Measurements from ENCODE around the gene UVSSA. TPM values are rescaled to one million over a fixed set of nuclear protein-coding genes. Genes with fewer than 3 reads are reported as not detected.
"Not testable (repeated sequence)": the region's sequence is repeated elsewhere in the genome, so short reads cannot be mapped to it uniquely, and the experiment has no call there.

Gene UVSSA
- total RNA-seq, 1 donor: 11.0 TPM

DNA sequence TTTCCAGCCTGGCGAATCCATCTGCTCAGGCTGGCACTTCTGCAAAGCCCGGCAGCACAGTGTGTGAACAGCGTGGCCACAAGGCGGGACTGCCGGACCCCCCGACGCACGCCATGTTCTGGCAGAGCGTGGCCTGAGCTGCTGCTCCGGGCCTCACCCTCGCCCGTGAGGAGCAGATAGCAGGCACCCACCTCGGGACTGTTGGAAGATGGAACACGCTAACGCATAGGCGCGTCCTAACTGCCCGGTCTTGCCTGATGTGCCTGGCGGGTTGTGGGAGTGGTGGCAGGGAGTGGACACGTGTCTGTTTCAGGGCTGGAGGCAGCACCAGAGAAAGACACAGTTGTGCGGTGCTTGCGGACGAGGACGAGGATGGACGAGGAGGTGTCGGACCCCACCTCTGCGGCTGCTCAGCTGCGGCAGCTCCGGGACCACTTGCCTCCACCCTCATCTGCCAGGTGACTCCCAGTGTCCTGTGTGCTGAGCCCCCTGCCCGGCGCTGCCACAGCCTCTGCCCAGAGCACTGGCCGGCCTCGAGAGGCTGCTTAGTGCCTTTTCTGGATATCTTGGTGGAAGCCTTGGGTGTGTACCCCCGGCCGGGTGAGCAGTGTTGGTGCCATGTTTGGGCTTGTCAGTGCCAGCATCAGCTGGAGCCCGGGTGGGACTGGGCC lies 28.2 kb downstream of the UVSSA start:
- DNase-seq (ENCODE audit: low read depth in 2 of 3, low spot score in 2 of 3): no peak

DNA sequence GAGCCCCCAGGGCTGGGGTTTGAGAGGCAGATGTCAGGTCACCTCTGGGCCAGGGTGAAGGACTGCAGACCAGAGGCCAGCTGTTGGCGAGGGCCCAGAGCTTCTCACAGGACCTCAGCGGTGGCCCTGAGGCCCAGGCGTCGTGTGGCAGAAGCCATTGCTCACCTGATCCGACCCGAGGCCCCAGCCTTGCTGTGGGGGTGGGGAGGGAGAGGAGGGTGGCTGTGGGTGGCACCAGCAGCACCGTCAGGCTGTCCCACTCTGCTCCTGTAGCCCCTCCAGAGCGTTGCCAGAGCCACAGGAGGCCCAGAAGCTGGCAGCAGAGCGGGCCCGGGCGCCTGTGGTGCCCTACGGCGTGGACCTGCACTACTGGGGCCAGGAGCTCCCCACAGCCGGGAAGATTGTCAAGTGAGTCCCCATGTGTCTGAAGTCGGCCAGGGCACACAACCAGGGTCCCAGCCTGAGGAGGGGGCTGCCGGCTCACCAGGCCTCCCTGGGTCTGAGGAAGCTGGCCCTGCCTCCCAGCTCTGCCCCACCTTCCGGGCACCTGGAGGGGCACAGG lies 28.8 kb downstream of the UVSSA start:
- DNase-seq (ENCODE audit: low read depth in 2 of 3, low spot score in 2 of 3): no peak

DNA sequence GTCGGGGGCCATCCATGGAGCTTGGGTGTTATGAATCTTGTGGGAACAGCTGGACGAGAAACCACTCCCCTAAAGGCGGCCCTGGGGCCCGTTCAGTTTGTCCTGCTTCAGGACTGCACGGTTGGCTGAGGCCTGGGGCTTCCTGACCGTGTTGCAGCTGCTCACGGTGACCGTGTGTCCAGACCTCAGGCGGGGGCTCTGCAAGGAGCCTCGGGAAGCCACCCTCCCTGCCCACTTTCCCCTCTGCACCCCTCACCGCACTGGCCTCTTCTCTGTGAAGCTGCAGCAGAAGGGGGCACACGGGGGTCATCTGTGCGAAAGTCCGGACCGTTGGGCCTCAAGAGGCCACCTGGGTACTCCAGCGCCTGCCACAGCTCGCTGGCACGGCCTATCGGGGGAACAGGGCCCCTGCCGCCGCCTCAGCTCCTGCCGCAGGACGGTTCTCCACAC lies 29.4 kb downstream of the UVSSA start:
- no peak for DNase-seq (ENCODE audit: low read depth in 2 of 3, low spot score in 2 of 3)

DNA sequence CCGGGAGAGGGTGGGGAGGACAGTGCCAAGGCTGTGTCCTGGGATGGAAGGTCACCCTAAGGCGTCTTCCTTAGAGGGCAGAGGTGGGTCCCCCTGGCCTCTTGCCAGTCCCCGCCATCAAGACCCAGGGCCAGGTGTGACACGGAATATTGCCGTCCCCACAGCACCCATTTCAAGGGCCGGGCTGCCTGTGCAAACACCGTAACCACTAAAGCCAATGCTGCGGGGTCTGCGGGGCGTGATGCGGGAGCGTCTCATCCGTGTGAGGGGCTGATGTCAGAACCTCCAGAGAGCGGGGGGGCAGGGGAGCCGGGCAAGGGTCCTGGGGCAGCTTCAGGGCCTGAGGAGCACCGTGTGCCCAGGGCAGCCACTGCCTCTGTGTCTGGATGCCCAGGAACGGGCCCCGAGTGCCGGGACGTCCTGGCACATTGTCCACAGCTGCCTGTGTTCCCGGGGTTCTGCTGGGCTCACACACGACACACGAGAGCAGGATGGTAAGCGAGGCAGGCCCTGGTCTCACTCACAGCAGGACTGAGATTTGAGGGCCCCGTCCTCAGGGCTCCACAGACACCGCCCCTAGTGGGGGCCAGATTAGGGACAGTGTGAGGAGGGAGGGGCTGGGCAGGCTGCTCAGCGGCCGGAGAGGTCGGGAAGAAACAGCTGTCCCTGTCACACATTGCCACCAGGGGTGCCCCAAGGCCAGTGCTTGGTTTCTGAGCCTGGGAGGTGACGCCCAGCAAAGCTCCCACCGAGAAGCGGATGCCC lies 30.0 kb downstream of the UVSSA start:
- DNase-seq (ENCODE audit: low read depth in 2 of 3, low spot score in 2 of 3): no peak

DNA sequence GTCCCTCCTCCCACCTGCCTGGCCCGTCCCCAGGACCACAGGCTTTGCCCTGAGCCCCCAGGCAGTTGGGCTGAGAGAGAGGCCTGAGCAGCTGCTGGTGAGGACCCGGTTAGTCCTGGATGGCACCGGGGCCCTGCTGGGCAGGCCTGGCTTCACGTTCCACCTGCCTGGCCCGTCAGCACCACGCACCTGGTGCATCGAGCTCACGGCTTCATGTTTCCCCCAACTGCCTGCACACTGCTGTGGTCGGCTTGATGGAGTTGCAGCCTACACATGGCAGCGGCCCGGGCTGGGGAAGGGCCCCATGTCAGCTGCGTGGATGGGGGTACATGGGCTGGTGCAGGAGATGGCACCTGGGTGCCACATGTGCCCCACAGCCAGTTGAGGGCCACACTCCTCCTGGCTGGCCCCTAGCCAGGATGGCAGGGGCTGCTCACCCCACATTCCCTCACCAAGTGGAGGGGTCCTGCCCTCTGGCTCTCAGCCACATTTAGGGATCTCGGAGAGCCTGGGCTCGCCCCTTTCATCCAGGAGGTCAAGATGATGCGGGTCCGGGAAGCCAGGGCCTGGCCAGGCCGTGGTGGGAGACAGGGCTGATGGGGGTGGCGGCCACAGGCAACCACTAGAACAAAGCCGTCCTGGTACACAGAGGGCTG lies 30.7 kb downstream of the UVSSA start:
- DNase-seq (ENCODE audit: low read depth in 2 of 3, low spot score in 2 of 3): no peak

DNA sequence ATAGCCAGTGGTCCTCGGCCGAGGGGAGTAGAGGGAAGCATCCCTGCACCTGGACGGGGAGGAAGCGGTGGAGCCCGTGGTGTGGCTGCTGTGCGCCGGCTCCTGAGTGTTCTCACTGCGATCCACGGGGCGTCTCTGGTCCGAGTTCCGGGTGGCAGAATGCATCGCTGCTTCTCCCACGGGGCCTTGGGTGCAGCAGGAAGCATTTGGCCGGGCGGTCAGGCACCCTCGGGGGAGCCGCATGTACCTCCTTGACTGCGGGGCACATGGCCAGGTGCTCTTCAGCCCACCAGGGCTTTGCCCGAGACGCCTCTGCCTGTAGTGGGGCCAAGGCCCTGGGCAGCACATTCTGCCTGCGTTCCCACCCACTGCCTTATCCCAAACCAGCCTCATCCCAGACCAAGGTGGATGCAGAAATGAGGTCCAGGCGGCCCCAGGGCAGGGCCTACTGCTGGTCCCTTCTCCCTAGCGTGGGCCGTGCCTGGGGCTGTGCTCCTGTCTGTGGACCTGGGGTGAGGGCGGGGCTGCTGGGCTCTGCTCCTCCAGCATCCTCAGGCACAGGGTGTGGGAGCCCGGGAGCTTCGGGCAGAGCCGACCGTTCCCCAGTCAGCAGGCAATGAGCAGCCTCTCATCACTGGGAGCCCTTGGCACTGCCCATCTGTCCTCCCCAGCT lies 31.7 kb downstream of the UVSSA start:
- no peak for DNase-seq (ENCODE audit: low read depth in 2 of 3, low spot score in 2 of 3)

DNA sequence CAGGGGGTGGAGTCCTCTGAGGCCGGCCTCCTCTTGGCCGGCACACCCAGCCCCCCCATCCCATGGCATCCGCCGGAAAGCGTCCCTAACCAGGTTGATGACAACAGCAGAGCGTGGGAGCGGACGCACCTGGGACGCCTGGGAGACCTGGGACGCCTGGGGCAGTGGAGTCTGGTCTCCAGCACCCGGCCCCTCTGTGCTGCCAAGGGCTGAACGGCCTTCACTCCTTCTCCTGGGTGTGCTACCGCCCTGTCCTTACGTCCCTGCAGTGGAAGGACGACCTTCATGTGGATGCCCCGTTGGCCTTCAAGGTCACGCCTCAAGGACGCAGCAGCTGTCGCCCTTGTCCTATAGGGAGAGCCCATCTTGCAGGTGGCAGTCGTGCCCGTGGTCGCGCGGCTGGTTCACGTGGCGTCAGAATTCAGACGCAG lies 32.4 kb downstream of the UVSSA start:
- DNase-seq (ENCODE audit: low read depth in 2 of 3, low spot score in 2 of 3): no peak

DNA sequence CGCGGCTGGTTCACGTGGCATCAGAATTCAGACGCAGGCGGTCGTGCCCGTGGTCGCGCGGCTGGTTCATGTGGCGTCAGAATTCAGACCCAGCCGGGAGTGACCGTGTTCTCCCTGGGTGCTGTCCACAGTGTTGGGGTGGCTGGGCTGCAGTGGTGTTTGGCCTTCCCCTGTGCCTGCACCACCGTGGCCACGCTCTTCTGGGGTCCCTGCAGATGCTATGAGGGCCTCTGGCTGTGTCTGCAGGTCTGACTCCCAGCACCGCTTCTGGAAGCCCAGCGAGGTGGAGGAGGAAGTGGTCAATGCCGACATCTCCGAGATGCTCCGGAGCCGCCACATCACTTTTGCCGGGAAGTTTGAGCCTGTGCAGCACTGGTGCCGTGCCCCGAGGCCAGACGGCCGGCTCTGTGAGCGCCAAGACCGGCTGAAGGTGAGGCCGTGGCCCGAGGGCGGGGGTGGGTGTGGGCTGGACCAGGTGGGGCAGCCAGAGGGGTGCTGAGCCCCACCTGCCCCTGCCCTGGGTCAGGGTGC lies 32.9 kb downstream of the UVSSA start:
- no peak for DNase-seq (ENCODE audit: low read depth in 2 of 3, low spot score in 2 of 3)

DNA sequence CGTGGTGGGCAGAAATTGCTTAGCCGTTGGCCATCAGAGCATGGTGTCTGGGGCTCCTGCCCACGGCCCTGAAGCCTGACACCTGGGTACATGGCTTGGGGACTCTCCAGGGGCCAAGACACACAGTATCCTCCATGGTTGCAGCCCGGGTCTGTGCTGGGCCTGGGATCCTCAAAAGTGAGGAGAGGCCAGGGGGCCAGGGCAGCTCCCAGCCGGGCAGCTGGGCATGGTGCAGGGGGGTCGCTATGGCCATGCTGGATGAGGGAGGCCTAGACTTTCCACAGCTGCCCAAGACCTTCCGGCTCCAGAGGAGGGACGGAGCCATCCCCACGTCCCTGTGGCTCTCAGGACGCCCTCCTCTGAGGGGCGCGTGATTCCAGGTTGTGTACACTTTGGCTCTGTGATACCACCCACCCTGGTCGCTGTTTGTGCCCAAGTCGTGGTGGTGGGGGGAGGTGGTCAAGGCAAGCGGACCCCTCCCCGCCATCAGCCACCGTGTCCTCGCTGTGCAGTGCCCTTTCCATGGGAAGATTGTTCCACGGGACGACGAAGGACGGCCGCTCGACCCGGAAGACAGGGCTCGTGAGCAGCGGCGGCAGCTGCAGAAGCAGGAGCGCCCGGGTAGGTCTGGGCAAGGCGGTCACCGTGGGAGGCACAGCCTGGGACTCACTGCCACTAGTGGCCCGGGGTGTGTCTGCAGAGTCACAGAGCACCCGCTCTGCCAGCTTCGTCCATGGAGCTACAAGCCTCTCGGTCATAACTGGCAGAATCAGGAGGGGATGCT lies 33.6 kb downstream of the UVSSA start:
- no peak for DNase-seq (ENCODE audit: low read depth in 2 of 3, low spot score in 2 of 3)

DNA sequence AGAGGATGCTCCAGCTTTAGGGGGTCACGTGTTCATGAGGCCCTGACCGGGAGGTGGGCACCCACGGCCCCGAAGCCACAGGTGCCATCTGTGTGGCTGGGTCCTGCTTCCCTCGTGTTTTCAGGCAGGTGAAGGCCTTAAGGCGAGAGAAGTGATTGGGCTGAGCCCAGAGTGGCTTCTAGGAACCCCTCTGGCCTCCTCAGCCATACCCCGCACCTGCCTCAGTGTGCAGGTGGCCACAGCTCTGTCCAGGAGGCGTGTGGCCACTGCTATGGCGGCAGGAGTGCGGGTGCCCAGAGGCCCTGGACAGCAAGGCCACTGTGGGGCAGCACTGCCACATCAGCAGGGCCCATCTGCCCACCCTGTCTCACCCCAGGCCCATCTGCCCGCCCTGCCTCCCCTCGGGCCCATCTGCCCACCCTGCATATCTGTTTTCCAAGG lies 34.2 kb downstream of the UVSSA start:
- no peak for DNase-seq (ENCODE audit: low read depth in 2 of 3, low spot score in 2 of 3)

DNA sequence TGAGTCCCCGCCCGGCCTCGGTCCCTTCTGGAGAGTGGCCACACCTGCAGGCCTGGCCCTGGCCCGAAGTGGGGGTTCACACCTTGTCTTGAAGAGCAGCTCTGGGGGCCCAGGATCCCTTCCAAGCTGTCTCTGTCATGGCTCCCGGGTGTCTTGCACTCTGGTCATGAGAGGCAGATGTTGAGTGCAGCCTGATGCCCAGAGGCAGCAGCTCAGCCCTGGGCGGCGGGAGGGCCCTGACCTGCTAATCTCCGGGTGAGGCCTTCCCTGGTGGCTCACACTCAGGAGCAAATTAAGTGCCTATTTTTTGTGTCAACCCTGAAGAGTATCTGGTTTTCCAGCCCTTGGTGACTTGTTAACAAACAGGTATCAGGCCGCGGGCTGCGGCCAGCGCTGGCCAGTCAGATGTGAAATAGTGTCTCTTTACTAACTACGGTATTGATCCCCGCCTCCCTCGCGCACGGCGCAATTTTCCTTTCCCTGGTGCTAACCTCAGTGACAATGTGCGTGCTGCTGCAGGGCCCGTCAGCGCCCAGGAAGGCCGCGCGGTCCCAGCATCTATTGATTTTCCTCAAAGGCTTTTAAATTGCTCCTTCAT lies 35.0 kb downstream of the UVSSA start:
- no peak for DNase-seq (ENCODE audit: low read depth in 2 of 3, low spot score in 2 of 3)

DNA sequence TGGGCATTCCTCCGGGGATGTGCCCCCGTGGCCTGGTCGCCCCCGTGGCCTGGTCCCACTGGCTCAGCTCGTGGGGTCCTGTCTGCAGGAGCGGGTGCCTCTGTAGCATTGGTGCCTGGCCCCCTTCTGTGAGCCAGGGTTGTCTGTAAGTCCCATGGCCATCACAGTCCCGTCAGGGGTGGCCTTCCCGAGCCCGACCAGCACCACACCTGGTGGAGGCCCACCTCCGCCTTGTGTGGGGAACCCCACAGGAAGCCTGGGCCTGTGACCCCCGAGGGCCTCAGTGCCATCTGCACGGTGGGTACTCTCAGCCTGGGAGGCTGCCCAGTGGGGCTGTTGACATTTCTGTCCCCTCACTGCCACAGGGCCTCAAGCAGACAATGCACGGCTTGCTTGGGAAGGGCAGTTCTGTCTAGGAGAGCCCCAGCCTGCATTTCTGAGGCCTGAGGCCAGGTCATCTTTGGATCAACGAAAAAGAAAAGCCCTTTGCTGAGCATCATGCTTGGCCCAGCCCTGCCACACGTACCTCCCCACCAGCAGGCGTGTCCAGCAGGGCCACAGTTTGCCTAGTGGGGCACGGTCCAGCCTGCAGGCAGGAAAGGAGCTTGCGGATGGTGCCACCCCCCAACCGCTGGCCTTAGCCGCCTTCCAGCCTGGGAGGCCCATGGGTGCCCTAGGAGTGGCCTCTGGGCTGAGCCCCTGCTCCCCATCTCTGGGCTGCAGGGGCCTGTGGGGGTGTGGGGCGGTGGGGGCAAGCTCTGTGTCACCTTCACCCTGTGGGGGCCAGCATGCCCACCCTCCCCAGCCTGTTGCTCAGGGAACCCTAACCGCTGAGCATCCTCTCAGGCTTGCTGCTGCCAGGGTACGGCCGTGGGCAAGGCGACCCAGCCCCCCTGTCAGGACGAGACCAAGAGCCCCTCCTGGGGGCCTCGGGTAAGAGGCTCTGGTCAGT lies 36.0 kb downstream of the UVSSA start:
- DNase-seq (ENCODE audit: low read depth in 2 of 3, low spot score in 2 of 3): no peak

DNA sequence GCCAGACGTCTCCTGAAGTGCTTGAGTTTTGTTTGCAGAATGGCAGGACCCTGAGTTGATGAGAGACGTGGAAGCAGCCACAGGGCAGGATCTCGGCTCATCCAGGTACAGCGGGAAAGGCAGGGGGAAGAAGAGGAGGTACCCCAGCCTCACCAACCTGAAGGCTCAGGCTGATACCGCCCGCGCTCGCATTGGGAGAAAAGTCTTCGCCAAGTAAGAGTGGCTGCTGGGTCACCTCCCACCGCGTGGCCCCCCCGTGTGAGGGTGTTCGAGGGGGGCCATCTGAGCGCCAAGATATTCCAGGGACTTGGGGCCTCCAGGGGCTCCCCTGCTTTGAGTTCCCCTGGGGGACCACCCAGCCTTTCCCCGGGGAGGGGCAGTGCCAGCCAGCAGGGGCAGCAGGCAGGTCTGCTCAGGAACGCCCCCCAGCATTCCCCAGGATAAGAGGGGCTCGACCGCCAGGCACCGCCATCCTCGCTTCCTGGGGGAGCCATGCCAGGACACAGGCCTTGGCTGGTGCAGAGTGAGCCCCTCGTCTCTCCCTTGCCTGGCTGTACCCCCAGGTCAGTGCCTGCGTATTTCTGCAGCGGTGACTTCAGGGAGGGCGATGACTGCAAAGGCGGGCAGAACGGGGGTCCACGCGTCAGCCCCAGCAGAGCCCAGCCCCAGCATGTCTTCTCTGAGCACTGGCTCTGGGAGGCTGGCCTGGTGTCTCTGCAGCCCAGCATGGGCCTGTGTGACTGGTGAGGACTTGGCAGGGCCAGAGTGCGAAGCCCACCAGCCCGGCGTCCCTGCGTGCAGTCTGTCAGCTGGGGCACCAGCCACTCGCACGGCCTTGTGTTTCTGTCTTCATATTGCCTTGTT lies 37.0 kb downstream of the UVSSA start:
- DNase-seq (ENCODE audit: low read depth in 2 of 3, low spot score in 2 of 3): no peak

DNA sequence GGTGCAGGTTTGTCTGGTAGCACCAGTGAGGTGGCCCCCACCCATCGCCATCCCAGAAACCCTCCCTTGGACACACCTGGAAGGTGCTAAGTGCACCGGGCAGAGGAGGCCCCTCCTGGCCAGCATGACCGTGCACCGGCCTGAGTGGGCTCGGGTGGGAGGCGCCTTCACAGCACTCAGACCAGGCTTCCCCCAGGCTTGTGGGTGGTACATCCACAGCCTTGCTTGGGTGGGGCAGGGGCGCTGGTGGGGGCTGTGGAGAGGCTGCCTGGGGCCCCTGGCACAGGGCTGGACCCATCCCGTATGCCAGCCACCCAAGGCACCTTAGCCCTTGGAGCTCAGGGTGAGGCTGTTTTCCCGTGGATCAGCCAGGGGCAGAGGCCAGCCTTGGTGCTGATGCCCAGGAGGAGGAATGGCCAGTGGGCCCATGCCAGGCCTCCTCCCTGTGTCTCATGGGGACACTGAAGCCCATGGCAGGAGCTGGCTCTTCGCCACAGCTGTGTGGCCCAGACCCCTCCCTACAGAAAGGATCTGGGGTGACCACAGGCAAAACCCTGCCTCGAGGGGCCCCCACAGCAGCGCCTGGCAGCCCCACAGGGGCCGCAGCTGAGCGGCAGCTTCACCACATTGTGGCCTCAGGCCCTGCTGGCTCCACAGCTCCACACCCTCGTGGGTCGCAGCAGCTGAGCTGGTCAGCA lies 37.8 kb downstream of the UVSSA start:
- no peak for DNase-seq (ENCODE audit: low read depth in 2 of 3, low spot score in 2 of 3)

DNA sequence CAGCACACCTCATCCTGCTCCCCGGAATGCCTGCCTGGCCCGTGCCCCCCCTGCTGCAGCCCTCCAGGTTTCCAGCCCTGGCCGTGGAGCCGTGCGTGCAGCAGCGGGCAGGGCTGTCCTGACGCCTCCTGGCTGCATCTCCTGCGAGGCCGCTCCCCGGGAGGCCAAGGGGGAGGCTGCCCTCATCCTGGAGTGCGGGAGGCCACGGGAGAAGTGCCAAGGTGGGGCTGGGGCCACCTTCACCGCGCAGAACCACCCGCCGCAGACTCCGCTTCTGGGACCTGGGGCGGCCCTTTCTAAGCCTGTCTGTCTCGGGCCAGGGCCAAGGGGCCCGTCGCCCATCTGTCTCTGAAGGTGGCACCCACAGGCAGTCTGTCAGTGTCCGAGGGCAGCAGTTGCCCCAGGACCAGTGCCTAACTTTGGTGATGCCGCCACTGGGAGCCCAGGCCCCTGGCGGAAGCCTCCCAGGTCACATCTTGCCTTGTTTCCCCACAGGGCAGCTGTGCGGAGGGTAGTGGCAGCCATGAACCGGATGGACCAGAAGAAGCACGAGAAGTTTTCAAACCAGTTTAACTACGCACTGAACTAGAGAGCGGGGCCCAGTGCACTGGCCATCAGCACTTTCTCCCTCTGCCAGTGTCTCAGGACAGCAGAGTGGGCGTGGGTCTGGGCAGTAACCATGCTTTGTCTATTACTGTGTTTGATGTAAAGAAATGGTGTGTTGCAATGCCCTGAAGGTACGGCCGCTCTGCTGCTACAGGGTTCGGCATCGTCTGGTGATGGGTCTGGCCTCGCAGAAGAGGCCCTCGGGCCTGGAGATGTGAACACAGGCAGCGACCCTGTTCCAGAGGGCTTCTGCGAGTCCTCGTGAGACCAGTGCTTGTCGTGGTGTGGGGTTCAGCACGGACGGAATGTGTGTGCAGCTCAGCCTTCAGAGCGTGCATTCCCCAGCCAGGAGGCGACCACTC lies 38.6 kb downstream of the UVSSA start:
- no peak for DNase-seq (ENCODE audit: low read depth in 2 of 3, low spot score in 2 of 3)

DNA sequence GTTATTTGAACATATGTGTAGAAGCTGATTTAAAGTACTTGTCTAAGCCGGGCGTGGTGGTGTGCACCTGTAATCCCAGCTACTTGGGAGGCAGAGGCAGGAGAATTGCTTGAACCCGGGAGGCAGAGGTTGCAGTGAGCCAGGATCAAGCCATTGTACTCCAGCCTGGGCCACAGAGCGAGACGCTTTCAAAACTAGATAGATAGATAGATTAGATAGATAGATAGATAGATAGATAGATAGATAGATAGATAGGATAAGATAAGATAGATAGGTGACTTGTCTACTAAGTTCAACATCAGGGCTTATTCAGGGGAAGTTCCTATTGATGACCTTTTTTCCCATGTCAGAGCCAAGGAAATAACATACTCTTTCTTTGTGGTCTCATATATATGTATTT lies 46.4 kb downstream of the UVSSA start:
- not testable (repeated sequence) for DNase-seq (ENCODE audit: low read depth in 2 of 3, low spot score in 2 of 3)

Data from hematopoietic multipotent progenitor cell (in vitro differentiated cells).